Regular cardiac myocyte (primary cell): ENCODE data around the gene MAGEB17. TPM values are rescaled to one million over a fixed set of nuclear protein-coding genes. Genes with fewer than 3 reads are reported as not detected.

Source experiments
- total RNA-seq: library from RNA; depleted of rRNA; stranded (reverse); fragments of >200 nt; gene quantifications from 2 replicates; pipeline ENCODE4 v1.2.3, GENCODE V29; 2014

The MAGEB17 gene, protein sequence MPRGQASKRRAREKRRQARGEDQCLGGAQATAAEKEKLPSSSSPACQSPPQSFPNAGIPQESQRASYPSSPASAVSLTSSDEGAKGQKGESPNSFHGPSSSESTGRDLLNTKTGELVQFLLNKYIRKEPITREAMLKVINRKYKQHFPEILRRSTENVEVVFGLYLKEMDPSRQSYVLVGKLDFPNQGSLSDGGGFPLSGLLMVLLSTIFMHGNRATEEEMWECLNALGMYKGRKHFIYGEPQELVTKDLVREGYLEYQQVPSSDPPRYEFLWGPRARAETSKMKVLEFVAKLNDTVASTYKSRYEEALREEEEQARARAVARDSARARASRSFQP
- total RNA-seq = not detected in 2 replicates

DNA sequence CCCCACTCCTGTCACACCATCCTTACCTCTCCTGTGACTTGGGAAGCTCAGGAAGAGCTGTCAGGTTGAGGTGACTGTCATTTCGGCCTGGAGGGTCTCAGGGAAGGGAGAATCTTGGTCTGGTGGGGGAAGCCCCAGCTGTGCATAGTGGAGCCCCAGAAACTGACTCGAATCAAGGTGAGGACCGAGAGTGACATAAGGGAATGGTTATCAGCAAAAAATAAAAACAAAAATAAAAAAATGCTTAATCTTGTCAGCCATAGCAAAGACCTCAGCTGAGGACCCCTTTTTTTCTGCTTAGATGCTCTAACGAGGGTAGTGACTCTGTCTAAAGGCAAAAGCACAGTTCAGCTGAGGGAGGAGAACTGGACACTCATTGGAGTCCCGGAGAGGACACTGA lies at the start of gene MAGEB17:
Gene MAGEB17, plus strand, starts transcription at position 301 of the 400 bp plus-strand sequence. CDS start 2,902 bp downstream, outside the sequence.

DNA sequence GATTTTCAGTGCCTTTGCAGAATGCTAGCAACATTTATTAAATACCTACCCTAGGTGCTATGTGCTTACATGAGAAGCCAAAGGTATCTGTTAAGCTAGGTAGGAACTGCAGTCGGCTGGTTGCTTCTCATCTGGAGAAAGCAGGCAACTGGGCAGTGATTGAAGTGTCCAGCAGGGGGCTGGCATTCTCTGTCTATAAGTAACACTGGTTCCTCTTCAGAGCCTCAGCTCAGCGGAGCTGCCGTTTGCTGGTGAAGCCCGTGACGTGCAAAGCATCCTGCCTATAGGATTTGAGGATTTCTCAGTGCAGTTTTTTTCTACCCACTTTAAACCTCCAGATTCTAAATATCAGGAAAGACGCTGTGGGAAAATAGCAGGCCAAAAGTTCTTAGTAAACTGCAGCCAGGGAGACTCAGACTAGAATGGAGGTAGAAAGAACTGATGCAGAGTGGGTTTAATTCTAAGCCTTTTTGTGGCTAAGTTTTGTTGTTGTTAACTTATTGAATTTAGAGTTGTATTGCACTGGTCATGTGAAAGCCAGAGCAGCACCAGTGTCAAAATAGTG lies 44.0 kb upstream of the MAGEB17 start, which contains the start of gene GRPR:
Gene GRPR, plus strand, starts transcription at position 344 of the 565 bp plus-strand sequence. CDS start 389 bp downstream, outside the sequence.

Other genes starting within 250 kb of the MAGEB17 start
- gene GRPR, start 43.9 kb upstream of the MAGEB17 start, total RNA-seq = 0.58 TPM in 1 of 2 replicates, not detected in the other